ENCODE results near the gene FTH1.

The FTH1 gene

GRCh38 chr11:61974766-61975631 lies 7.6 kb upstream of the FTH1 start:
- H3K27ac ChIP-seq: peak overlapping the region; percentile 78
- no peak for DNase-seq (ENCODE audit: low spot score)
- TF ChIP-seq CTCF (conservative IDR thresholded peaks at IDR 0.05; ENCODE audit: low read depth): no peak
- POLR2A ChIA-PET (ENCODE audit: low non-redundant PET): interaction anchor here (0.7 kb wide), 1 partner anchor 16 kb away, joined by 3 read pairs; no protein-coding TSS in a partner anchor
- CTCF ChIA-PET: interaction anchor here (0.6 to 1.0 kb wide), 2 partner anchors 9 to 362 kb away, joined by 3 read pairs; partner anchors contain the start of gene ASRGL1

GRCh38 chr11:61973476-61974162 lies 6.2 kb upstream of the FTH1 start:
- peak; percentile 67 for DNase-seq (ENCODE audit: low spot score)
- CTCF ChIA-PET: interaction anchor here (1.0 kb wide), 1 partner anchor 10 kb away, joined by 3 read pairs; no protein-coding TSS in a partner anchor
- TF ChIP-seq CTCF (conservative IDR thresholded peaks at IDR 0.05; ENCODE audit: low read depth): no peak; the same call in 1 of the 2 replicates
- POLR2A ChIA-PET (ENCODE audit: low non-redundant PET): no interaction called here
- peak overlapping the region; percentile 100 for H3K27ac ChIP-seq

GRCh38 chr11:61972672-61973475 lies 5.4 kb upstream of the FTH1 start:
- TF ChIP-seq CTCF (conservative IDR thresholded peaks at IDR 0.05; ENCODE audit: low read depth): no peak
- H3K27ac ChIP-seq: peak overlapping the region; percentile 100
- peak; percentile 62 for DNase-seq (ENCODE audit: low spot score)
- POLR2A ChIA-PET (ENCODE audit: low non-redundant PET): no interaction called here
- CTCF ChIA-PET: interaction anchor here (0.7 to 1.7 kb wide), 2 partner anchors 25 to 81 kb away, joined by 3 to 4 read pairs; no protein-coding TSS in a partner anchor

- TF ChIP-seq CTCF (conservative IDR thresholded peaks at IDR 0.05; ENCODE audit: low read depth): no peak
- no peak for DNase-seq (ENCODE audit: low spot score)
- peak overlapping the region; percentile 100 for H3K27ac ChIP-seq
- CTCF ChIA-PET: interaction anchor here (0.6 to 1.7 kb wide), 3 partner anchors 25 to 144 kb away, joined by 3 to 4 read pairs (median 3); no protein-coding TSS in a partner anchor
- POLR2A ChIA-PET (ENCODE audit: low non-redundant PET): no interaction called here
Observed at GRCh38 chr11:61972112-61972671, 4.8 kb upstream of the FTH1 start.

- CTCF ChIA-PET: interaction anchor here (0.5 to 1.7 kb wide), 5 partner anchors 54 to 160 kb away, joined by 3 to 4 read pairs (median 3); no protein-coding TSS in a partner anchor
- no peak for TF ChIP-seq CTCF (conservative IDR thresholded peaks at IDR 0.05; ENCODE audit: low read depth)
- POLR2A ChIA-PET (ENCODE audit: low non-redundant PET): interaction anchor here (0.7 kb wide), 1 partner anchor 222 kb away, joined by 3 read pairs; no protein-coding TSS in a partner anchor
- peak; percentile 84 for DNase-seq (ENCODE audit: low spot score)
- peak overlapping the region; percentile 100 for H3K27ac ChIP-seq
Observed at GRCh38 chr11:61971248-61972111, 4.0 kb upstream of the FTH1 start.

Measured in RWPE1 (cell line).